H9 (cell line): Measurements from ENCODE around the gene RBMS3. TPM values are rescaled to one million over a fixed set of nuclear protein-coding genes. Genes with fewer than 3 reads are reported as not detected.

Experiments
- DNase-seq: peaks from one replicate; pipeline ENCODE4 v3.0.0-alpha.2; 2017
- H2AFZ ChIP-seq: one replicate; pipeline ENCODE4 v1.6.1; 2013; ENCODE audit warnings: mild to moderate bottlenecking, low read length, control low read depth, moderate library complexity
- H2AK5ac ChIP-seq: 2 replicates; pipeline ENCODE4 v1.6.1; 2013; ENCODE audit warnings: low read length, control low read depth, mixed read lengths; ENCODE audit not compliant: insufficient read length
- H2BK120ac ChIP-seq: one replicate; pipeline ENCODE4 v1.6.1; 2013; ENCODE audit warnings: low read depth, mild to moderate bottlenecking, low read length, control low read depth, inconsistent platforms; ENCODE audit not compliant: poor library complexity, severe bottlenecking
- H2BK12ac ChIP-seq: 2 replicates; pipeline ENCODE4 v1.6.1; 2013; ENCODE audit warnings: low read length, control low read depth, mixed read lengths, low read depth; ENCODE audit not compliant: insufficient read length
- H2BK15ac ChIP-seq: 2 replicates; pipeline ENCODE4 v1.6.1; 2013; ENCODE audit warnings: low read depth, low read length, control low read depth
- H2BK20ac ChIP-seq: one replicate; pipeline ENCODE4 v1.6.1; 2013; ENCODE audit warnings: low read depth, mild to moderate bottlenecking, low read length, control low read depth, inconsistent platforms; ENCODE audit not compliant: poor library complexity, severe bottlenecking
- H2BK5ac ChIP-seq: 2 replicates; pipeline ENCODE4 v1.6.1; 2013; ENCODE audit warnings: low read length, control low read depth, mixed read lengths; ENCODE audit not compliant: insufficient read length
- H3K14ac ChIP-seq: 2 replicates; pipeline ENCODE4 v1.6.1; 2013; ENCODE audit warnings: low read length, control low read depth; ENCODE audit not compliant: insufficient read depth
- H3K18ac ChIP-seq: 2 replicates; pipeline ENCODE4 v1.6.1; 2013; ENCODE audit warnings: low read depth, mild to moderate bottlenecking, mixed read lengths, low read length, control low read depth; ENCODE audit not compliant: insufficient read length
- H3K23ac ChIP-seq: 2 replicates; pipeline ENCODE4 v1.6.1; 2013; ENCODE audit warnings: low read length, control low read depth, mixed read lengths, low read depth; ENCODE audit not compliant: insufficient read length
- H3K23me2 ChIP-seq: 2 replicates; pipeline ENCODE4 v1.6.1; 2013; ENCODE audit warnings: low read depth, mild to moderate bottlenecking, mixed read lengths, low read length, control low read depth; ENCODE audit not compliant: insufficient read length, poor library complexity, severe bottlenecking
- H3K27ac ChIP-seq: 2 replicates; pipeline ENCODE4 v1.5.1; 2013; ENCODE audit warnings: low read length, control low read depth, mixed read lengths, low read depth; ENCODE audit not compliant: insufficient read length
- H3K27me3 ChIP-seq: 2 replicates; pipeline ENCODE4 v1.6.1; 2013; ENCODE audit warnings: low read length, control low read depth, inconsistent platforms; ENCODE audit not compliant: insufficient read depth
- H3K4ac ChIP-seq: 2 replicates; pipeline ENCODE4 v1.6.1; 2013; ENCODE audit warnings: low read depth, mild to moderate bottlenecking, control low read depth, inconsistent platforms, low read length, moderate library complexity
- H3K4me1 ChIP-seq: 2 replicates; pipeline ENCODE4 v1.6.1; 2013; ENCODE audit warnings: low read length, control low read depth, inconsistent platforms; ENCODE audit not compliant: insufficient read depth
- H3K4me2 ChIP-seq: 2 replicates; pipeline ENCODE4 v1.6.1; 2013; ENCODE audit warnings: low read length, control low read depth, mixed read lengths; ENCODE audit not compliant: insufficient read length, insufficient read depth
- H3K56ac ChIP-seq: 2 replicates; pipeline ENCODE4 v1.6.1; 2013; ENCODE audit warnings: low read depth, mild to moderate bottlenecking, mixed read lengths, low read length, control low read depth; ENCODE audit not compliant: insufficient read length
- H3K79me1 ChIP-seq: 2 replicates; pipeline ENCODE4 v1.6.1; 2013; ENCODE audit warnings: low read depth, mild to moderate bottlenecking, moderate library complexity, low read length, control low read depth, inconsistent platforms; ENCODE audit not compliant: insufficient read depth, poor library complexity, severe bottlenecking
- H3K79me2 ChIP-seq: 2 replicates; pipeline ENCODE4 v1.6.1; 2013; ENCODE audit warnings: low read length, control low read depth, inconsistent platforms; ENCODE audit not compliant: insufficient read depth
- H3K9ac ChIP-seq: 2 replicates; pipeline ENCODE4 v1.6.1; 2013; ENCODE audit warnings: low read length, control low read depth, mixed read lengths; ENCODE audit not compliant: insufficient read length; ENCODE audit errors: extremely low read depth
- H3K9me3 ChIP-seq: one replicate; pipeline ENCODE4 v1.6.1; 2013; ENCODE audit warnings: low read depth, low read length, inconsistent platforms; ENCODE audit not compliant: control insufficient read depth
- H3T11ph ChIP-seq: one replicate; pipeline ENCODE4 v1.6.1; 2013; ENCODE audit warnings: mild to moderate bottlenecking, low read length, control low read depth, inconsistent platforms
- H4K20me1 ChIP-seq: one replicate; pipeline ENCODE4 v1.6.1; 2013; ENCODE audit not compliant: control insufficient read depth, insufficient read length, insufficient read depth
- H4K5ac ChIP-seq: 2 replicates; pipeline ENCODE4 v1.6.1; 2013; ENCODE audit warnings: low read depth, mild to moderate bottlenecking, mixed read lengths, low read length, control low read depth; ENCODE audit not compliant: insufficient read length
- H4K8ac ChIP-seq: replicated peaks from 2 replicates; pipeline ENCODE4 v1.6.1; 2013; ENCODE audit warnings: low read length, control low read depth, mixed read lengths, low read depth; ENCODE audit not compliant: insufficient read length
- H4K91ac ChIP-seq: 2 replicates; pipeline ENCODE4 v1.6.1; 2013; ENCODE audit warnings: low read depth, mild to moderate bottlenecking, moderate library complexity, mixed read lengths, low read length, control low read depth; ENCODE audit not compliant: insufficient read length
- H3K27ac Mint-ChIP-seq, 3 experiments: 2 replicates in 2 of 3; 3 replicates in 1 of 3; pipeline ENCODE4 v1.8.0; 2020 to 2021; ENCODE audit warnings: mixed read lengths in 3 of 3, mild to moderate bottlenecking in 1 of 3, moderate library complexity in 1 of 3
- H3K27me3 Mint-ChIP-seq: 2 replicates; pipeline ENCODE4 v1.8.0; 2021; ENCODE audit warnings: low read depth, mild to moderate bottlenecking, moderate library complexity, mixed read lengths
- H3K36me3 Mint-ChIP-seq, 3 experiments: 2 replicates in 2 of 3; 3 replicates in 1 of 3; pipeline ENCODE4 v1.8.0; 2020 to 2021; ENCODE audit warnings: low read depth in 3 of 3, mixed read lengths in 3 of 3; ENCODE audit not compliant: insufficient read depth in 1 of 3
- H3K4me1 Mint-ChIP-seq, 2 experiments: 2 replicates each; pipeline ENCODE4 v1.8.0; 2020; ENCODE audit warnings: mixed read lengths in 2 of 2
- H3K4me3 Mint-ChIP-seq, 2 experiments: 2 replicates in 1 of 2; 3 replicates in 1 of 2; pipeline ENCODE4 v1.8.0; 2020 to 2021; ENCODE audit warnings: mild to moderate bottlenecking in 2 of 2, mixed read lengths in 2 of 2, moderate library complexity in 1 of 2
- H3K9me3 Mint-ChIP-seq, 2 experiments: 2 replicates in 1 of 2; 3 replicates in 1 of 2; pipeline ENCODE4 v1.8.0; 2020; ENCODE audit warnings: mild to moderate bottlenecking in 2 of 2, mixed read lengths in 2 of 2, moderate library complexity in 1 of 2
- CTCF ChIP-seq: fragments of 200-600 bp; sonication (generic); conservative IDR thresholded peaks from 3 replicates; pipeline ENCODE4 v1.8.0; 2021; ENCODE audit warnings: antibody characterized with exemption, mild to moderate bottlenecking
- WGBS: extraction: QIAGEN DNeasy Blood & Tissue Kit; methylation state at CpG from one replicate; pipeline ENCODE4 v1.1.7; 2013; ENCODE audit warnings: missing lambda C conversion rate, low lambda C conversion rate, mixed read lengths; ENCODE audit not compliant: insufficient read length; ENCODE audit errors: extremely low coverage; 5-methylcytosine and 5-hydroxymethylcytosine counted together
- total RNA-seq: library from RNA; stranded (reverse); gene quantifications from 2 replicates; pipeline ENCODE4 v1.2.1, GENCODE V29; 2021

Gene RBMS3
- total RNA-seq, 1 experiment from 2014 or later = 8.1 TPM

DNA sequence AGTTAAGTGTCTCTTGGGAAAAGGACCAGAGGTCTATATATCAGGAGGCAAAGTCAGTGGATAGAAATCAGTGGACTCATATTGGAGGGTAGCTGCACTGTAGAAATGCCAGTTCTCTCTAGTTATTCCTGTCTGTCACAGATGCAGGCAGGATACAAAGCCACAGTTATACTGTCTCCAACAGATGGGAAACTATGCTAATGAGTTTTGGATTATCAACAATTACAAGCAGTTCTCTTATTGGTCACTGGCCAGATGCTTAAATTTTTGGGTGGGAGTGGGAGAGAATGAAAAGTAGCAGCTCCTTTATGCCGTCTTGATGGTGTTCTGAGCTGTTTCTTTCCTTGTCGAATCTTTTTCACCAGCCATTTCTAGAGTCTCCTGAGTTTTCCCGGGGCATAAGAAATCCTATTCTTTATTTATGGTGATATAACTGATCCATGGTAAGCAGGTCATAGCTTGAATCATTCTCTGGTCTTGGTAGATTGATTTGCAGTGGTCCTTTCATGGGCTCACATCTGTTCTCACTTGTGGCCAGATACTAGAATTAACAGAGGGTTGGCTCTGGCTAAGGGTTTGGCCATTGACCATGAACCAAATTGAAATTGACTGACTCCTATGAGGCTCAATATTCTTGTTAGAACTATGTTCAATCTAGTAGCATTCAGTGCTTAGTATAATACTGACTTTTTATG is 44.6 kb upstream of the RBMS3 start:
- Histone ChIP-seq H2BK12ac (no peak overlapping the region), H4K5ac (no peak overlapping the region), H3K4me1 (peaks cover 5% of the 10 kb centered on the region; the same call in 1 of the 2 replicates), H3K4me2 (no peak overlapping the region), H2BK120ac (no peak overlapping the region), H3K79me2 (no peaks in the 10 kb centered on the region), H3K56ac (no peak overlapping the region), H2AFZ (no peak overlapping the region), H2BK15ac (no peak overlapping the region), H3K23me2 (no peaks in the 10 kb centered on the region), H2AK5ac (no peak overlapping the region), H2BK20ac (no peak overlapping the region), H2BK5ac (no peak overlapping the region), H4K20me1 (no peaks in the 10 kb centered on the region), H3K14ac (no peak overlapping the region), H3K27me3 (no peaks in the 10 kb centered on the region), H4K91ac (no peak overlapping the region), H3K4ac (no peak overlapping the region), H3T11ph (no peak overlapping the region), H3K18ac (no peak overlapping the region), H3K27ac (no peak overlapping the region), H3K9me3 (no peaks in the 10 kb centered on the region), H3K23ac (no peak overlapping the region), H4K8ac (no peak overlapping the region), H3K79me1 (no peaks in the 10 kb centered on the region), H3K9ac (no peak overlapping the region)
- TF ChIP-seq CTCF = no peak
- Mint-ChIP-seq H3K36me3 (peaks cover 0 to 3% (median 1%) of the 10 kb centered on the region in 3 experiments; a peak in 5 of 7 replicates), H3K9me3 (peaks cover under 1 to 2% of the 10 kb centered on the region in 2 experiments; a peak in 4 of 5 replicates), H3K27me3 (no peaks in the 10 kb centered on the region), H3K4me1 (peaks cover 21 to 29% of the 10 kb centered on the region in 2 experiments), H3K27ac (no peak overlapping the region), H3K4me3 (no peak overlapping the region)
- WGBS = no CpG with 5 or more reads among the region's 3 CpGs
- no peak for DNase-seq
